Activated CD4-positive, alpha-beta memory T cell treated with anti-CD3 and anti-CD28 coated beads, Interleukin-2, amount 10 ng/mL, durations not matched to agents 7 days and 5 days (primary cell): ENCODE data around the gene ZNF492. TPM values are rescaled to one million over a fixed set of nuclear protein-coding genes. Genes with fewer than 3 reads are reported as not detected.
"Not testable (repeated sequence)": the region's sequence is repeated elsewhere in the genome, so short reads cannot be mapped to it uniquely, and the experiment has no call there.

Experiments used
- CTCF ChIA-PET: fragments of 350-600 bp; sonication (Branson Sonifier 250); formaldehyde crosslinking; loops from one replicate; lab custom pipeline; 2021; ENCODE audit warnings: antibody characterized with exemption, inconsistent platforms; lab: Charles Lee
- POLR2A ChIA-PET: fragments of 350-600 bp; sonication (Branson Sonifier 250); formaldehyde crosslinking; loops from one replicate; lab custom pipeline; 2021; ENCODE audit warnings: antibody characterized with exemption; lab: Charles Lee
- DNase-seq: peaks from one replicate; pipeline ENCODE4 v3.0.0-alpha.2; 2020
- H3K27ac Mint-ChIP-seq: one replicate; pipeline ENCODE4 v1.8.0; 2021; ENCODE audit warnings: mild to moderate bottlenecking, mixed read lengths
- H3K27me3 Mint-ChIP-seq: one replicate; pipeline ENCODE4 v1.8.0; 2021; ENCODE audit warnings: mixed read lengths
- H3K36me3 Mint-ChIP-seq: one replicate; pipeline ENCODE4 v1.8.0; 2021; ENCODE audit warnings: low read depth, mixed read lengths
- H3K4me1 Mint-ChIP-seq: one replicate; pipeline ENCODE4 v1.8.0; 2021; ENCODE audit warnings: mixed read lengths
- H3K4me3 Mint-ChIP-seq: one replicate; pipeline ENCODE4 v1.8.0; 2021; ENCODE audit warnings: mild to moderate bottlenecking, mixed read lengths
- H3K9me3 Mint-ChIP-seq: one replicate; pipeline ENCODE4 v1.8.0; 2021; ENCODE audit warnings: mixed read lengths
- total RNA-seq, 2 experiments: library from RNA; stranded (reverse); gene quantifications; one replicate each; pipeline ENCODE4 v1.2.3, GENCODE V29; 2021

ZNF492 gene
- total RNA-seq, result 1 to 10 TPM; 1.1 to 1.2 TPM

GRCh38 chr19:22633706-22634449 is at the start of gene ZNF492:
ZNF492 (plus strand) TSS chr19:22634324; CDS start chr19:22653400, 19,076 bp downstream.
- peaks cover 16% of the 10 kb centered on the region for H3K9me3 Mint-ChIP-seq
- CTCF ChIA-PET, POLR2A ChIA-PET, H3K4me1 Mint-ChIP-seq, H3K36me3 Mint-ChIP-seq, H3K27me3 Mint-ChIP-seq: not testable (repeated sequence)
- peak within 1 kb of the TSS; percentile 80 for H3K4me3 Mint-ChIP-seq
- H3K27ac Mint-ChIP-seq, result peak within 1 kb of the TSS; percentile 64
- DNase-seq, result peak; percentile 77

- H3K4me3 Mint-ChIP-seq, result no peak overlapping the region
- no peaks in the 10 kb centered on the region for H3K4me1 Mint-ChIP-seq
- ChIA-PET POLR2A (no interaction called here), CTCF (no interaction called here)
- no peaks in the 10 kb centered on the region for H3K36me3 Mint-ChIP-seq
- DNase-seq, result no peak
- no peak overlapping the region for H3K27ac Mint-ChIP-seq
- peaks cover 33% of the 10 kb centered on the region for H3K9me3 Mint-ChIP-seq
- no peaks in the 10 kb centered on the region for H3K27me3 Mint-ChIP-seq
Observed at GRCh38 chr19:22595422-22595821, 38.7 kb upstream of the ZNF492 start.

- DNase-seq, result no peak
- Mint-ChIP-seq H3K27ac (no peak overlapping the region), H3K36me3 (no peaks in the 10 kb centered on the region), H3K4me1 (no peaks in the 10 kb centered on the region), H3K4me3 (no peak overlapping the region), H3K9me3 (peaks cover 31% of the 10 kb centered on the region), H3K27me3 (no peaks in the 10 kb centered on the region)
- CTCF ChIA-PET, result no interaction called here
- POLR2A ChIA-PET, result no interaction called here
Observed at GRCh38 chr19:22595918-22596341, 38.2 kb upstream of the ZNF492 start.

- CTCF ChIA-PET, result no interaction called here
- H3K4me1 Mint-ChIP-seq, result no peaks in the 10 kb centered on the region
- H3K9me3 Mint-ChIP-seq, result peaks cover 27% of the 10 kb centered on the region
- H3K27ac Mint-ChIP-seq, result no peak overlapping the region
- H3K27me3 Mint-ChIP-seq, result no peaks in the 10 kb centered on the region
- POLR2A ChIA-PET, result no interaction called here
- no peak overlapping the region for H3K4me3 Mint-ChIP-seq
- no peaks in the 10 kb centered on the region for H3K36me3 Mint-ChIP-seq
- DNase-seq, result no peak
Observed at GRCh38 chr19:22600690-22601648, 33.2 kb upstream of the ZNF492 start.

- H3K36me3 Mint-ChIP-seq, result no peaks in the 10 kb centered on the region
- no peak for DNase-seq
- POLR2A ChIA-PET, result no interaction called here
- H3K4me3 Mint-ChIP-seq, result no peak overlapping the region
- H3K27ac Mint-ChIP-seq, result no peak overlapping the region
- no peaks in the 10 kb centered on the region for H3K27me3 Mint-ChIP-seq
- H3K9me3 Mint-ChIP-seq, result peaks cover 34% of the 10 kb centered on the region
- CTCF ChIA-PET, result no interaction called here
- no peaks in the 10 kb centered on the region for H3K4me1 Mint-ChIP-seq
Observed at GRCh38 chr19:22601906-22602630, 32.1 kb upstream of the ZNF492 start.

GRCh38 chr19:22602631-22603272 is 31.4 kb upstream of the ZNF492 start:
- no peak for DNase-seq
- H3K4me1 Mint-ChIP-seq, result no peaks in the 10 kb centered on the region
- POLR2A ChIA-PET, result no interaction called here
- H3K36me3 Mint-ChIP-seq, result no peaks in the 10 kb centered on the region
- no peak overlapping the region for H3K27ac Mint-ChIP-seq
- no peaks in the 10 kb centered on the region for H3K27me3 Mint-ChIP-seq
- H3K4me3 Mint-ChIP-seq, result no peak overlapping the region
- peaks cover 37% of the 10 kb centered on the region for H3K9me3 Mint-ChIP-seq
- CTCF ChIA-PET, result no interaction called here

GRCh38 chr19:22603518-22604440 is 30.3 kb upstream of the ZNF492 start:
- no peak overlapping the region for H3K4me3 Mint-ChIP-seq
- DNase-seq, result no peak
- no peak overlapping the region for H3K27ac Mint-ChIP-seq
- no peaks in the 10 kb centered on the region for H3K4me1 Mint-ChIP-seq
- H3K9me3 Mint-ChIP-seq, result peaks cover 32% of the 10 kb centered on the region
- H3K27me3 Mint-ChIP-seq, result no peaks in the 10 kb centered on the region
- no peaks in the 10 kb centered on the region for H3K36me3 Mint-ChIP-seq
- CTCF ChIA-PET, result no interaction called here
- POLR2A ChIA-PET, result no interaction called here

- H3K27ac Mint-ChIP-seq, result no peak overlapping the region
- DNase-seq, result no peak
- H3K4me3 Mint-ChIP-seq, result no peak overlapping the region
- ChIA-PET POLR2A (no interaction called here), CTCF (no interaction called here)
- H3K27me3 Mint-ChIP-seq, result no peaks in the 10 kb centered on the region
- H3K9me3 Mint-ChIP-seq, result peaks cover 25% of the 10 kb centered on the region
- H3K4me1 Mint-ChIP-seq, result no peaks in the 10 kb centered on the region
- H3K36me3 Mint-ChIP-seq, result no peaks in the 10 kb centered on the region
Observed at GRCh38 chr19:22604571-22605274, 29.4 kb upstream of the ZNF492 start.

- Mint-ChIP-seq H3K4me1 (no peaks in the 10 kb centered on the region), H3K4me3 (no peak overlapping the region), H3K27me3 (no peaks in the 10 kb centered on the region), H3K9me3 (peaks cover 32% of the 10 kb centered on the region), H3K36me3 (no peaks in the 10 kb centered on the region), H3K27ac (no peak overlapping the region)
- CTCF ChIA-PET, result no interaction called here
- POLR2A ChIA-PET, result no interaction called here
- DNase-seq, result no peak
Observed at GRCh38 chr19:22605275-22606211, 28.6 kb upstream of the ZNF492 start.

- no peak for DNase-seq
- H3K27ac Mint-ChIP-seq, result no peak overlapping the region
- no peak overlapping the region for H3K4me3 Mint-ChIP-seq
- ChIA-PET POLR2A (no interaction called here), CTCF (no interaction called here)
- no peaks in the 10 kb centered on the region for H3K36me3 Mint-ChIP-seq
- H3K4me1 Mint-ChIP-seq, result no peaks in the 10 kb centered on the region
- H3K9me3 Mint-ChIP-seq, result peaks cover 36% of the 10 kb centered on the region
- H3K27me3 Mint-ChIP-seq, result no peaks in the 10 kb centered on the region
Observed at GRCh38 chr19:22606212-22606553, 27.9 kb upstream of the ZNF492 start.
